GM19397 (cell line): Measurements from ENCODE around the gene EDARADD.
"Not testable (repeated sequence)": the region's sequence is repeated elsewhere in the genome, so short reads cannot be mapped to it uniquely, and the experiment has no call there.

ENCODE experiments used
- ATAC-seq: cut with Tn5 transposase; IDR thresholded peaks from one replicate; pipeline ENCODE4 v1.9.1; 2021; ENCODE audit warnings: mild to moderate bottlenecking, moderate library complexity; ENCODE audit not compliant: unreplicated experiment

The EDARADD gene

DNA sequence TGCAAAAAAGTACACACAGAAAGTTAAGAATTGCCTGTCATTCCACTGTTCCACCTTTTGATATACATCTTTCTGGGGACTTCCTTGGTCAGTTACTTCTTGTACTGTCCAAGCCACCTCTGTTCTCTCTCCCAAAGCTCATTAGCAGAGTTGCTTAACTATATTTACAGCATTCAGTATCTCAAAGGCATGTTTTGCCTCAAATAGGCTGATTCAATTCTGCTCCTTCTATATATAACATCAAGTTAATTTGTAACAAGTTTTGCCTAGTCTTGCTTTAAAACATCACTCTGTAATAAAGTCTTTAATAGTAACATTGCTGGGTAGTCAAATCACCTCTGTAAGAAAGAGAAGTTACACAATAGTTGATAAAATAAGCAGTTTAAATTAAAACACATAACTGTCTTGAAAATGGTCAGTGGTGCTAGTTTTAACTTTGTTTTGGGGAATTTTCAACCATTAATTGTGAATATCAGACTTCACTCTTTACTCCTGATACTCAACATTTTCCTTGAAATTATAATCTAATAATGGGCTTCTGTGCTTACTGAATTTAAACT is 35.7 kb downstream of the EDARADD start:
- ATAC-seq, result no peak

DNA sequence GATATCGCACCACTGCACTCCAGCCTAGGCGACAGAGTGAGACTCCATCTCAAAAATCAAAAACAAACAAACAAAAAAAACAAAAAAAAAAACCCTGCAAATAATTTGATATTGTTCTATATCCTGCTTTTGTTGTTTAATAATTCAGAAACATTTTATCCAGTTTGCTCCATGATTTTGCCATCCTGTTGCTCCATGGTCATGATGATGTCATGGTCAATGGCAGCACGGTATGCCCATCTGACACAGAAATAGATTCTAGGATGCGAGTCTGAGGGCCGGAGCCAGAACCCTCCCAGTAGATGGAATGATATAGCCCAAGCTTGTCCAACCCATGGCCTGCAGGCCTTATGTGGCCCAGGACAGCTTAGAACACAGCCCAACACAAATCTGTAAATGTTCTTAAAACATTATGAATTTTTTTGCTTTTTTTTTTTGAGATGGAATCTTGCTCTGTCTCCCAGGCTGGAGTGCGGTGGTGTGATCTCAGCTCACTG is 39.8 kb downstream of the EDARADD start:
- ATAC-seq, result no peak

DNA sequence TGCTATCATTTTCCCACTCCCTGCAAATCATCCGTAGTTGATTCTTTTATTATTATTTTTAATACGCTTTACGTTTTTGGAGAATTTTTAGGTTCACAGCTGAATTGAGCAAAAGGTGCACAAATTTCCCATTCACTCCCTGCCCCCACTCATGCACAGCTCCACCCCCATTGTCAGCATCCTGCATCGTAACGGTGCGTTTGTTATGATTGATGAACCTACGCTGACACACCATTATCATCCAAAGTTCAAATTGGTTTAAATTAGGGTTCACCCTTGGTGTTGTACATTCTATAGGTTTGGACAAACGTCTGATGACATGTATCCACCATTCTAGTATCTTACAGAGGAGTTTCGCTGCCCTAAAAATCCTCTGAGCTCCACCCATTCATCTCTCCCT is 44.5 kb downstream of the EDARADD start:
- no peak for ATAC-seq

DNA sequence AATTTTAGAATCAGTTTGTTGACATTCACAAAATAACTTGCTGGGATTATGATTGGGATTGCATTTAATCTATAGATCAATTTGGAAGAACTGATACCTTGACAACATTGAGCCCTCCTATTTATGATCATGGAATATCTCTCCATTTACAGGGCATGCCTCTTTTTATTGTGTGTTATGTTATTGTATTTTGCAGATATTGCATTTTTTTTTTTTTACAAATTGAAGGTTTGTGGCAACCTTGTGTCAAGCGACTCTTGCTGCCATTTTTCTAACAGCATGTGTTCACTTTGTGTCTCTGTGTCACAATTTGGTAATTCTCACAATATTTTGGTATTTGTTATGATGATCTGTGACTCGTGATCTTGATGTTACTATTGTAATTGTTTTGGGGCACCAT is 46.3 kb downstream of the EDARADD start:
- no peak for ATAC-seq

DNA sequence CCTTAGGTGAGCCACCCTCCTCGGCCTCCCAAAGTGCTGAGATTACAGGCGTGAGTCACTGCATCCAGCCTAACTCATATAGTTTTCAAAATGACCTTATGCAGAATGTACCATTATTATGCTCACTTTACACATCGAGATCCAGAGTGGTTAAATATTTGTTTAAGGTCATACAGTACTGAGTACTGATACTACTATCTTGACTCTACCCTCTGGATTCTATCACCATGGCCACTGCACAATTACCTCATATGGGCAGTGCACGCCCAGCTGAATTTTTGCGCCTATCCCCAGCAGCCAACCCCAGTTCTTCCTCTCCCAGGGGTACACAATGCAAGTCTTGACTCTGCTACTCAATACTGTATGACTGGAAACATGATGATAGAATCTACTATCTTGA is 56.7 kb downstream of the EDARADD start:
- ATAC-seq, result no peak

DNA sequence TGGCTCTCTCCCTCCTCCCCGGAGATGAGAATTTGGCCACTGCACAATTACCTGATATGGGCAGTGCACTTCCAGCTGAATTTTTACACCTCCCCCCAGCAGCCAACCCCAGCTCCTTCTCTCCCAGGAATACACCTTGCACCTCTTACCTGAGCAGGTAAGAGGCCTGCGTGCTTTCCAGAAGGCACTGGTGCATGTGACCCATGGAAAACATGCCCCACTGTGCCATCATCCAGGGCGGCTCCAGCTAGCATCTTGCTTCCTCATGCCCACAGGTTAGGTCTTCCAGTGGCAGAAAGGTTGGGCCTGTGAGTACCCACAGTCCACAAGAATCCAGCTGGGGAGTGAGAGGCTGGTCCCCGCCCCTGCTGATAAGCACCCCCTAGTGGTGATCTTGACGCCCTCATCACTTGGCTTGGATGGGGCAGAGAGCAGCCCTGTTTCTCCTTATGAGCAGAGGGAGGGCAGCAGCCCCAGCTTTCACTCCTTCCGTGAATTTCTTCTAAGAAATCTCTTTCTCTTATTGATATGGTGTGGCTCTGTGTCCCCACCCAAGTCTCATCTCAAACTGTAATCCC is 57.8 kb downstream of the EDARADD start:
- no peak for ATAC-seq

DNA sequence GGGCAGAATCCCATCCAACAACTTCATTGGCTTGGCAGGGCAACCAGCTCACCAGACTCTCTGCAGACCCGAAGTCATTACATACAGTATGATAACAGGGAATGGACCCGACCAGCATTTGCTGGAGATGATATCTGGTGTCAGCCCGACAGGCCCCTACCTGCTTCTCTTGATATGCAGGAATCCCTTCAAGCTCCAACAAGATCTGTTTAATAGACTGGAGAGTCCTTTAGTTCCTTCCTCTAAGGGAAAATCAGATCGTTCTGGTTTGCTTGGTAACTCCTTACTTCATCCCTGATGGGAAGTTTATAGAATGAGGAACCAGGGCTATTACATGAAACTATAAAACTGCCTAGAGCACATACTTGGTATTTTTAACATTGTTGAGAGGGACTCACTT is 61.2 kb downstream of the EDARADD start:
- ATAC-seq, result no peak

DNA sequence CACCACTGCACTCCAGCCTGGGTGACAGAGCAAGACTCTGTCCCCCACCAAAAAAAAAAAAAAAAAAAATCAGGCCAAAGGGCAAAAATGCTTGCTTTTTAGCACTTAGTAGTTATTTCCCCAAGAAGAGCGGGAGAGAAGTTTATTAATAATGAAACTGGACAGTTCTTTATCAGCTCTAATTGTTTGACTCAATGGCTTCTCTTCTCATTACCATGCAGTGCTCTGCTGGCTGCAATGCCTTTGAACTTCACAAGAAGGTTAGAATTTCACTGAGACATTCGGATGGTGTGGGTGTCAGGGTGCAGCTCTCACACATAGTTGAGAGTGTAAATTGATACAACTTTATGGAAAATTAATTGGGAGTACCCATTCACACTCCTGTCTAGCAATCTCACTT is 63.7 kb downstream of the EDARADD start:
- no peak for ATAC-seq

DNA sequence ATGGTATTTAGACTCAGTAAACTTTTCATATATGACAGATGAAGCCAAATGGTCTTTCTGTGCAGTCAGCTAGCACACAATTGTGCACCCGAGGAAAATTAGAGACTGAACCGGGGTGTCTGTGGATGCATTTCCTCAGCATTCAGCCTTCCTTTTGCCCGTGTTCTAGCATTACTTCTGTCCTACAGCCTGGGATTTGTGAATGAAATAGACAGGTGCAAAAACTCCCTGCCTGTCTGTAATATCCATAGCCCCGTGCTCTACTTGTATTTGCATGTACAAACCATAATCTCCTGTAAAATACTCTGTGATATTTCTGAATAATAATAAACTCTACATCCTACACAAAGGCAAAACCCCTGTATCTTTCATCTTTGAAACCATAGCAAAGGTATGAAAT is 64.9 kb downstream of the EDARADD start:
- ATAC-seq, result no peak

DNA sequence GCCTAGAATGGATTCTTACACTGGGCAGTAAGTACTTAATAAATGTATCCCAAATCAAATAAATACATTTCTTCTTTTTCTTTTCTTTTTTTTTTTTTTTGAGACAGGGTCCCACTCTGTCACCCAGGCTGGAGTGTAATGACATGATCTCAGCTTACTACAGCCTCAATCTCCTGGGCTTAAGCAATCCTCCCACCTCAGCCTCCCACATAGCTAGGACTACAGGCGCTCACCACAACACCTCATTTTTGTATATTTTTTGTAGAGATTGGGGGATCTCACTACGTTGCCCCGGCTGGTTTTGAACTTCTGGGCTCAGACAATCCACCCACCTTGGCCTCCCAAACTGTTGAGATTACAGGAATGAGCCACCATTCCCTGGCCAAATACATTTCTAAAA is 66.0 kb downstream of the EDARADD start:
- ATAC-seq, result no peak

DNA sequence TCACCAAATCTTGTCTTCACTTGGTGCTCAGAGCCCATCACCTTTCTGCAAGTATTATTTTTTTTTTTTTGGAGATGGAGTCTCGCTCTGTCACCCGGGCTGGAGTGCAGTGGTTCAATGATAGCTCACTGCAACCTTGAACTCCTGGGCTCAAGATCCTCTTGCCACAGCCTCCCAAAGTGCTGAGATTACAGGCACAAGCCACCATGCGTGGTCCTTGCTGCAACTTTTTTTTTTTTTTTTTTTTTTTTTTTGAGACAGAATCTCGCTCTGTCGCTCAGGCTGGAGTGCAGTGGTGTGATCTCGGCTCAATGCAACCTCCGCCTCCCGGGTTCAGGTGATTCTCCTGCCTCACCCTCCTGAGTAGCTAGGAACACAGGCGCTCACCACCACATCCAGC is 70.1 kb downstream of the EDARADD start:
- ATAC-seq, result not testable (repeated sequence)

DNA sequence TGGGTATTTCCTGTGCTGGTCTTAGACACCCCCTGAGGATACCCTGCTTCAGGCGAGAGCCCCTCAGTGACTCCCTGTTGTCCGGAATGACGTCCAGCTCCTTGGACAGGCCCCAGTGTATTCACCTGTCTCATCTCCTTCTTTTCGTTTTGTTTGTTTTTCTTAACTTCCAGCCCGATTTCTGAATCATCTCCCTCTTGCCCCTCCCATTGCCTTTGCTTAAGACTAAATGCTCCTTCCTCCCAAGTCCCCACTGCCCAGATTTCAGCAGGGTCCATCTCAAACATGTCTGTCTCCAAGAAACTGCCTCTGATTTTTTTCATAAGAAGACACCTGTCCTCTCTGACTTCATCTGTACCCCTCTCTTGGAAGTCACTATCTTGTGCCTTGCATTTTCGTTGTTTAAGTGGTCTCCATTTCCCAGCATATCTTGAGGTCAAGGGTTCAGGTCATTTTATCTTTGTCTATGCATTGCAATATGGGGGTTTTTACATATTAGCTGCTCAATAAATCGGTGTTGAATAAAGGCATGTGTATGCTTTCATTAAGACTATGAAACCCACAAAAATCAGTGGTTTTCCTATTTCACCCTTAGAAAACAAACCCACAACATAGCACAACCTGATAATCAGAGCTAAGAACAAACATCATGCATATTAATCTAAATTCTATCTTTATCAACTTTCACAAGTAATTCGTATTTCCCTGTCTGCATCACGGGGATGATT is 71.3 kb downstream of the EDARADD start:
- ATAC-seq, result peak; percentile 8

DNA sequence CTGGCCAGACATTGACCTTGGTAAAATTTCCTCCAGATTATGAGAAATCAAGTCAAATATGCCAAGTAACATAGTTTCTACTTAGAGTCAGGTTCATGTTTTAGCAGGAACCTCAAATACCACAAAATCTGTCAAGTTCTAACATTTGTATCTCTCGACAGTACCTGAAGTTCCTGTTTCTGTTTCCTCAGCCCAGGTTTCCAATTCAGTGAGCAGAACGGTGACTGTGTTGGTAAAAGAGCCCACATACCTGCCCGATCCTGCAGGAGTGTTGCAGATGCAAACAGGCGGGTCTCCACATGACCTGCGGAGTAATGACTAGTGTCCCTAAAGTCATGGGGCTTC is 71.8 kb downstream of the EDARADD start:
- ATAC-seq, result peak; percentile 79

DNA sequence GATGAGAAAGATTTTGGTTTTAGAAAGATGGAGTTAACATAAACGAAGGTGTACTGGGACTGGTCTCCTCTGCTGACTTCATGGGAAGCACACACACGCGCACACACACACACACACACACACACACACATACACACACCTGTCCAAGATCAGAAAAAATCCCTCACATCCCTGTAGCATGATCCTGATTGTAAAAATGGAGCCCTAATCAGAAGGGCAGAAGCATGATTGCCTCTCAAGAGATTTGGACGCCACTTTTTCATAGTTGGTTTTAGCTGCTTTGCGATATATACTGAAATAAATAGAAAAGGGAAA is 73.2 kb downstream of the EDARADD start:
- no peak for ATAC-seq

DNA sequence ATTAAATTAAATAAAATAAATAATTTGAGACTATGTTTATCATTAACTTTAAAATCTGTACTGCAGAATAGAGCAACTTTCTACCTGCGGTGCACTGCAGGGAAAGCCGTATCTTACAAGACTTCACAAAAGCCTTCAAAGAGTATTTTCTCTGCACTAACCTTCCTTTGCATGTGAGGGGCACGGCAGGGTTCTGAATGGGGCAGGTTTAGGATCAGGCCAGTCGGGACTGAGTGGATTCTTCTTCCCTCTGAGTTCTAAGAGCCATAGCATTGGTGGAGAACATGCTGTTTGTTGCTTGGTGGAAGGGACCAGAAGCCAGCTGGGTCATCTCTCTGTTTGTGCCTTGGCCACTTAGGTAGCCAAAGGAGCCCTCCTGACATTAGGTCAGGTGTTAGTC is 74.5 kb downstream of the EDARADD start:
- ATAC-seq, result no peak

DNA sequence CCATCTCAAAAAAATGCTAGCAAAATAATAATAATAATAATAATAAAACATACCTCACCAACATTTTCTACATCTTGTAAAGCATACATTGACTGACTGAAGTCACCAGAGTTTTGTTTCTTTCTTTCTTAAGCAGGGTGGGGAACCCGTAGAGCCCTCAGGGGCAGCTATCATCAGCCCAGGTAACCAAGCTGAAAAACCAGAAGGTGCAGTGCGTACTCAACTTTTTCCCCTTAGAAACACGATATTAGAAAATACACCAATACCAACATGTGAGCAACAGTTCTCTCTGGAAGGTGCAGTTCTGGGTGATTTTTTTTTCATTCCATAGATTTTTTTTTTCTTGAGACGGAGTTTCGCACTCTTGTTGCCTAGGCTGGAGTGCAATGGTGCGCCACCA is 75.4 kb downstream of the EDARADD start:
- no peak for ATAC-seq

DNA sequence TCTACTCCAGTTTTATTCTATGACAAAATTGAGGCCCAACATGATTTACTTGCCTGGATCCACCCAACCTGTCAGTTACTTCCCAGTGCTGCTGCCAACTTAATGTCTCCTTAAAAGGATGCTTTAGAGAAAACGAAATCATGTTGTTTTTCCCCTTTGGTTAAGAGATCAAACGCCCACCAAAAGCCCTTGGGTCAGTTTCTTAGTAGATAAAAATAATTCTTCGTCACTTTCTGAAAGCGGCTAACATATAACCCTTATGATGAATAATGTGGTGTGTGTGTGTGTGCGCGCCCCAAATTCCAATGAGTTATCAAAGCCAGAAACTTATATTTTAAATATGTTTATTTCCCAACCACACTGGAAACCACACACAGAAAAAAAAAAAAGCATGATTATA is 77.0 kb downstream of the EDARADD start:
- ATAC-seq, result no peak

DNA sequence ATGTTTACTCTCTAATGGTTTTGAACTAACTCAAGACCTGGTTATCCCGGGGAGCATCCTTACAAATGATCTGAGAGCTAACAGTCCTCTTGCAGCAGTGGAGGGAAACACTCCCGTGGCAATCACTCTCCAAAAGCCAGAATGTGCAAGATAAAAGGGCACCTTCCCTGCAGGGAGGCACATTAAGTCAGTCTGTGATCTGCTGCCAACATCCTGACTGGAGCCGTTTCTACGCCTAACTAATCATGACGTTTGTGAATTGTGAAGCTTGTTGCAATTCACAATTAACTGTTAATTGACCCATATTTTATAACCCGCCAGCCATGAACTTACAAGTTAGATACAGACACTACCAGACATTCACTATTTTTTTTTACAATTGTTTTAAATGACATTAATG is 77.6 kb downstream of the EDARADD start:
- ATAC-seq, result no peak

DNA sequence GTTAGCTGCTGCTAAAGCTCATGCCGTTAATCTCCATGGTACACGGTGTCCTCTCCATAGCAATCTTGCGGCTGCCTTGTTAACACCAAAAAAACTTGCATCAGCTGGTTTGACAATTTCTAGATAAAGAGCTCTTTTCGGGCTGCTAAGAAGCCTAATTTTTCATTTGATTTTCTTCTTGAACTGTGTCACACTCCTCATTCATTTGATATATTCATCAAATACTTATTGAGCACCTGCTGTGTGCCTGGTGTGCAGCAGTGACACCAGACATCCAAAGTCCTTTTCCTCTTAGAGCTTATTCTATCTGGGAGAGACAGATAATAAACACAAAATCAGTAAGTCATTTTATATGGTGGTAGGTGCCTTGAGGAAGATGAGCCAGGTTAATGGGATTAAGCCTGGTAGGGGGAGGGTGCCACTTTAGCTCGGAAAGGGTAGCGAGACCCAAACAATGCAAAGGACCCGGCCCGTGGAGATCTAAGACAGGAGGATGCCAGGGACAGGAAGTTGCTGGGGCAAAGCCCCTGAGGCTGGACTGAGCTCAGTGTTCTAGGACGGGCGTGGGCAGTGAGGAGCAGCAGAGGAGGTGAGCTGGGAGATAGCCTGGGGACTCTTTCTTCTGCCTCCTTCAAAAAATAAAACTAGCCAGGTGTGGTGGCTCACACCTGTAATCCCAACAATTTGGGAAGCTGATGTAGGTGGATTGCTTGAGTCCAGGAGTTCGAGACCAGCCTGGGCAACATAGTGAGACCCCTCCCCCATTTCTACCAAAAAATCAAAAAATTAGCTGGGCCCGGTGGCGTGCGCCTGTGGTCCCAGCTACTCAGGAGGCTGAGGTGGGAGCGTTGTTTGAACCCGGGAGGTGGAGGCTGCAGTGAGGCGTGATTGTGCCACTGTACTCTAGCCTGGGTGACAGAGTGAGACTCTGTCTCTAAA is 79.0 kb downstream of the EDARADD start:
- ATAC-seq, result no peak

DNA sequence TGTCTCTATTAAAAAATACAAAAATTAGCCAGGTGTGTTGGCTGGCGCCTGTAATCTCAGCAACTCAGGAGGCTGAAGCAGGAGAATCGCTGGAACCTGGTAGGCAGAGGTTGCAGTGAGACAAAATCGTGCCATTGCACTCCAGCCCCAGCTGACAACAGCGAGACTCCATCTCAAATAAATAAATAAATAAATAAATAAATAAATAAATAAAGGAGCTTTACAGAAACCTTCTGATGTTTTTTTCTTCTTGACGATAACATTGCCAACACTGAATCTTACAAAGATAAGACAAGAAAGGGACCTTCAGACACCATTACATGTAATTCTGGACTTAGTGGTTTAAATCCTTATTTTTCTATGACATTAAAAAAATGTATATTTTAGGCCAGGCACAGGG is 81.9 kb downstream of the EDARADD start:
- ATAC-seq, result no peak

DNA sequence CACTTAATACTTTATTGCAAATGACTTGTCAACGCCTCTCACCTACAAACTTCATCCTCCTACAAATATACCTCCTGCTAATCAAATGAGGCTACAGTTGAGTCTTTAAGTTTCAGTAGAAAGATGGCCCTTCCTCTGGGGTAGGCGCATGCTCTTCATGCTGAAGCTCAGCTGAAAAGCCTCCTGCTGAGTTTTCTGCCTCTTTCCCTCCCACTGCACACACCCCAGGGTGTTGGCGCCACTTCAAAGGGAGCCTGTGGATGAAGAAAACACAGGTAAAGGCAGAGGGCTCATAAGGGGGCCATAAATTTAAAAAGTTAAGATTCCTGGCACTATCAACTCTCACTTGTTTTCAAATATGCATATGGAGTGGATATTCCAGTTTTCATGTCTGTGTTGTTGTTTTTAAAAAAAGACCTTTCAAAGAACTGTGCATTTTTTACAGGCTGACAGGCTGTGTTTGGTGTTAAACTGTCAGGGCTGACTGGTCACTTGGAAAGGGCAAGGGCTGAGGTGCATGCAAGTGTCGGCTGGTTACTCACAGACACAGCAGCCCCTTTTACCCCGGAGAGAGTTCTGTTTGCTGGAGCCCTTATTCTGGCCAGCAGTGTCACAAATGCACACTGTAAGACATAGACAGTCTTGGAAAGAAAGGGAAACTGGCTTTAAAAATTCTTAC is 86.8 kb downstream of the EDARADD start:
- no peak for ATAC-seq
